ENCODE measurements around the gene WDR74. TPM values are rescaled to one million over a fixed set of nuclear protein-coding genes. Genes with fewer than 3 reads are reported as not detected.
"Not testable (repeated sequence)": the region's sequence is repeated elsewhere in the genome, so short reads cannot be mapped to it uniquely, and the experiment has no call there.

Gene WDR74
- total RNA-seq, 1 experiment from 2014 or later = 222 TPM

DNA sequence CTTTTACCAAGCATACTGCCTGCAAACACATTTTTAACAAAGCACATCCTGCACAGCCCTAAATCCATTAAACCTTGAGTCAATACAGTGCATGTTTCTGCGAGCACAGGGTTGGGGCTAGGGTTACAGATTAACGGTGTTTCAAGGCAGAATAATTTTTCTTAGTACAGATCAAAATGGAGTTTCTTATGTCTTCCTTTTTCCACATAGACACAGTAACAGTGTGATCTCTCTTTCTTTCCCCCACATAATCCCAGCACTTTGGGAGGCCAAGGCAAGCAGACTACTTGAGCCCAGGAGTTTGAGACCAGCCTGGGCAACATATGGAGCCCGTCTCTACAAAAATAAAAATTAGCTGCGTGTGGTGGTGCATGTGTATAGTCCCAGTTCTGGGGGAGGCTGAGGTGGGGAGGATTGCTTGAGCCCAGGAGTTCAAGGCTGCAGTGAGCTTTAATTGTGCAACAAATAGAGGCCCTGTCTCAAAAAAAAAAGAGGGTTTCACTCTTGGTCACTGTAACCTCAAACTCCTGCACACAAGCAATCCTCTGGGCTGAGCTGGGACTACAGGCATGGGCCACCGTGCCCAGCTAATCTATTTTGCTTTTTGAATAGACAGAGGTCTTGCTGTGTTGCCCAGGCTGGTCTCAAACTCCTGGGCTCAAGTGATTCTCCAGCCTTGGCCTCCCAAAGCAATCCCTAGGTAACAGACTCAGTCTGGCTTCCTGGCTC is 21.6 kb upstream of the WDR74 start:
- Histone ChIP-seq H3K27ac (ENCODE audit: low read length) (no peak overlapping the region), H3K4me3 (ENCODE audit: low read length) (no peak overlapping the region), H3K9me3 (ENCODE audit: low read length) (no peaks in the 10 kb centered on the region), H3F3A (ENCODE audit: low read length, unreplicated experiment) (no peaks in the 10 kb centered on the region), H3K36me3 (ENCODE audit: low read depth, low read length) (peaks cover 8% of the 10 kb centered on the region), H4K20me1 (ENCODE audit: low read length) (peaks cover 18% of the 10 kb centered on the region), H2AFZ (ENCODE audit: low read length) (no peak overlapping the region), H3K9ac (ENCODE audit: low read length) (no peak overlapping the region), H3K79me2 (ENCODE audit: low read length) (peaks cover 92% of the 10 kb centered on the region), H3K4me1 (ENCODE audit: insufficient read depth, low read length) (peaks cover 13% of the 10 kb centered on the region), H3K9me2 (replicated peaks; ENCODE audit: low read length) (no peaks in the 10 kb centered on the region), H3K27me3 (ENCODE audit: low read length) (no peaks in the 10 kb centered on the region), H3K4me2 (ENCODE audit: low read length) (no peak overlapping the region)
- DNase-seq (no peak), ATAC-seq (no peak)
- TF ChIP-seq, protein P1, sequence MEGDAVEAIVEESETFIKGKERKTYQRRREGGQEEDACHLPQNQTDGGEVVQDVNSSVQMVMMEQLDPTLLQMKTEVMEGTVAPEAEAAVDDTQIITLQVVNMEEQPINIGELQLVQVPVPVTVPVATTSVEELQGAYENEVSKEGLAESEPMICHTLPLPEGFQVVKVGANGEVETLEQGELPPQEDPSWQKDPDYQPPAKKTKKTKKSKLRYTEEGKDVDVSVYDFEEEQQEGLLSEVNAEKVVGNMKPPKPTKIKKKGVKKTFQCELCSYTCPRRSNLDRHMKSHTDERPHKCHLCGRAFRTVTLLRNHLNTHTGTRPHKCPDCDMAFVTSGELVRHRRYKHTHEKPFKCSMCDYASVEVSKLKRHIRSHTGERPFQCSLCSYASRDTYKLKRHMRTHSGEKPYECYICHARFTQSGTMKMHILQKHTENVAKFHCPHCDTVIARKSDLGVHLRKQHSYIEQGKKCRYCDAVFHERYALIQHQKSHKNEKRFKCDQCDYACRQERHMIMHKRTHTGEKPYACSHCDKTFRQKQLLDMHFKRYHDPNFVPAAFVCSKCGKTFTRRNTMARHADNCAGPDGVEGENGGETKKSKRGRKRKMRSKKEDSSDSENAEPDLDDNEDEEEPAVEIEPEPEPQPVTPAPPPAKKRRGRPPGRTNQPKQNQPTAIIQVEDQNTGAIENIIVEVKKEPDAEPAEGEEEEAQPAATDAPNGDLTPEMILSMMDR (conservative IDR thresholded peaks at IDR 0.05; ENCODE audit: low read depth, low read length) = no peak
- no peak for TF ChIP-seq EZH2 (IDR thresholded peaks at IDR 0.05; ENCODE audit: low read length, unreplicated experiment)
- no peak for TF ChIP-seq EZH2phosphoT487 (IDR thresholded peaks at IDR 0.05; ENCODE audit: borderline replicate concordance, low read length)
- POLR2A ChIA-PET (ENCODE audit: unreplicated experiment) = no interaction called here
- intact Hi-C loops (cut with micrococcal nuclease) = no loop called here
- CTCF ChIA-PET = interaction anchor here (0.6 kb wide), 1 partner anchor 44 kb away, joined by 3 read pairs; no protein-coding TSS in a partner anchor
- BruUV-seq (replicated peaks) = no TSS peak

DNA sequence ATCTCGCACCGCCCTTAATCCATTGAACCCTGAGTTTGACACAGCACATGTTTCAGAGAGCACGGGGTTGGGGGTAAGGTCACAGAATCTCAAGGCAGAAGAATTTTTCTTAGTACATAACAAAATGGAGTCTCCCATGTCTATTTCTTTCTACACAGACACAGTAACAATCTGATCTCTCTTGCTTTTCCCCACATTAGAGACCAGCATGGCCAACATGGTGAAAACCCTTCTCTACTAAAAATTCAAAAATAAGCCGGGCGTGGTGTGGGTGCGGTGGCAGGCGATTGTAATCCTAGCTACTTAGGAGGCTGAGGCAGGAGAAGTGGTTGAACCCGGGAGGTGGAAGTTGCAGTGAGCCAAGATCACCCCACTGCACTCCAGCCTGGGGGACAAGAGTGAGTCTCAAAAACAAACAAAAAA is 19.9 kb upstream of the WDR74 start:
- H3K9ac ChIP-seq (ENCODE audit: low read length); DNase-seq; H2AFZ ChIP-seq (ENCODE audit: low read length); CTCF ChIA-PET; H3K27ac ChIP-seq (ENCODE audit: low read length); H3K9me3 ChIP-seq (ENCODE audit: low read length); H3K9me2 ChIP-seq (replicated peaks; ENCODE audit: low read length); BruUV-seq (replicated peaks); ATAC-seq; intact Hi-C loops (cut with micrococcal nuclease); H3K4me3 ChIP-seq (ENCODE audit: low read length); H3K27me3 ChIP-seq (ENCODE audit: low read length); H3K4me2 ChIP-seq (ENCODE audit: low read length): not testable (repeated sequence)
- Histone ChIP-seq H3F3A (ENCODE audit: low read length, unreplicated experiment) (peaks cover 13% of the 10 kb centered on the region), H3K79me2 (ENCODE audit: low read length) (peaks cover 92% of the 10 kb centered on the region), H4K20me1 (ENCODE audit: low read length) (peaks cover 26% of the 10 kb centered on the region), H3K4me1 (ENCODE audit: insufficient read depth, low read length) (peaks cover 13% of the 10 kb centered on the region), H3K36me3 (ENCODE audit: low read depth, low read length) (peaks cover 18% of the 10 kb centered on the region)
- POLR2A ChIA-PET (ENCODE audit: unreplicated experiment) = interaction anchor here (0.6 kb wide), 1 partner anchor 43 kb away, joined by 3 read pairs; no protein-coding TSS in a partner anchor

DNA sequence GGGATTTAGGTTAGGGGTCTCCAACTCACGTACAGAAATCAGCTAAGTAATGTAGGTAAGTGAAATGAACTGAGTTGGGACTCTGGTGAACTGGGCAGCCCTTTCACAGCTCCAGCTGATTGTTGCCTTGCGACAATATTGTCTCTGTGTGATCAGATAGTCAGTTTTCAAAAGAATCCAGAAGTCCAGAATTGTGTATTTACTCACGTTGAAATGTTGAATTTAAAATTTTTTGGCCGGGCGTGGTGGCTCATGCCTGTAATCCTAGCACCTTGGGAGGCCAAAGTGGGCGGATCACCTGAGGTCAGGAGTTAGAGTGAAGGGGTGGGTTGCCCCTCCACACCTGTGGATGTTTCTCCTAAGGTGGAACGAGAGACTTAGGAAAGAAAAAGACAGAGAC is 18.8 kb upstream of the WDR74 start:
- peak overlapping the region; percentile 95 for H3K4me2 ChIP-seq (ENCODE audit: low read length)
- no peaks in the 10 kb centered on the region for H3K9me2 ChIP-seq (replicated peaks; ENCODE audit: low read length)
- no peak for ATAC-seq
- POLR2A ChIA-PET (ENCODE audit: unreplicated experiment) = interaction anchor here (0.7 to 1.6 kb wide), 3 partner anchors 17 to 87 kb away, joined by 7 to 25 read pairs (median 21); partner anchors contain the start of gene TAF6L
- H3K79me2 ChIP-seq (ENCODE audit: low read length) = peaks cover 92% of the 10 kb centered on the region
- TSS peak; percentile 1 for BruUV-seq (replicated peaks)
- peaks cover 24% of the 10 kb centered on the region for H3K36me3 ChIP-seq (ENCODE audit: low read depth, low read length)
- TF ChIP-seq EZH2phosphoT487 (IDR thresholded peaks at IDR 0.05; ENCODE audit: borderline replicate concordance, low read length) (no peak), EZH2 (IDR thresholded peaks at IDR 0.05; ENCODE audit: low read length, unreplicated experiment) (no peak)
- TF ChIP-seq, protein P1 (conservative IDR thresholded peaks at IDR 0.05; ENCODE audit: low read depth, low read length) = no peak
- peak overlapping the region; percentile 93 for H3K4me3 ChIP-seq (ENCODE audit: low read length)
- H3F3A ChIP-seq (ENCODE audit: low read length, unreplicated experiment) = peaks cover 23% of the 10 kb centered on the region
- peaks cover 28% of the 10 kb centered on the region for H4K20me1 ChIP-seq (ENCODE audit: low read length)
- peak overlapping the region; percentile 97 for H3K9ac ChIP-seq (ENCODE audit: low read length)
- CTCF ChIA-PET = interaction anchor here (1.3 kb wide), 1 partner anchor 71 kb away, joined by 5 read pairs; no protein-coding TSS in a partner anchor
- H2AFZ ChIP-seq (ENCODE audit: low read length) = no peak overlapping the region
- H3K27ac ChIP-seq (ENCODE audit: low read length) = peak overlapping the region; percentile 9
- no peaks in the 10 kb centered on the region for H3K9me3 ChIP-seq (ENCODE audit: low read length)
- intact Hi-C loops (cut with micrococcal nuclease) = no loop called here
- DNase-seq = no peak
- H3K4me1 ChIP-seq (ENCODE audit: insufficient read depth, low read length) = peaks cover 23% of the 10 kb centered on the region
- no peaks in the 10 kb centered on the region for H3K27me3 ChIP-seq (ENCODE audit: low read length)

All from PC-3 (cell line).